Neural cell (in vitro differentiated cells): ENCODE measurements around the gene PLA2G2F.

ENCODE experiments used
- CTCF ChIP-seq: fragments of 450-650 bp; IDR thresholded peaks from 2 replicates; pipeline ENCODE4 v1.5.1; 2014; ENCODE audit warnings: antibody characterized with exemption, mild to moderate bottlenecking, moderate library complexity; ENCODE audit not compliant: poor library complexity, severe bottlenecking
- EZH2 ChIP-seq: fragments of 200-600, 300-800 bp; shearing (Covaris generic), sonication (generic); IDR thresholded peaks from 2 replicates; pipeline ENCODE4 v1.6.1; 2014; ENCODE audit warnings: antibody characterized with exemption, low read length, borderline replicate concordance, mild to moderate bottlenecking; ENCODE audit not compliant: insufficient read depth, poor library complexity, severe bottlenecking
- POLR2AphosphoS5 ChIP-seq: IDR thresholded peaks from 2 replicates; pipeline ENCODE4 v1.6.1; 2012
- RAD21 ChIP-seq: fragments of 450-650 bp; conservative IDR thresholded peaks from 2 replicates; pipeline ENCODE4 v1.6.1; 2014; ENCODE audit warnings: antibody characterized with exemption, mild to moderate bottlenecking, moderate library complexity

GRCh38 chr1:20179371-20180128 is 40.4 kb downstream of the PLA2G2F start:
- TF ChIP-seq CTCF (no peak), RAD21 (no peak), EZH2 (no peak), POLR2AphosphoS5 (no peak)
